GM04503 (cell line): Measurements from ENCODE around the gene BBLN.
"Not testable (repeated sequence)": the region's sequence is repeated elsewhere in the genome, so short reads cannot be mapped to it uniquely, and the experiment has no call there.

Experiments used
- DNase-seq: peaks from one replicate; pipeline ENCODE4 v3.0.0-alpha.2; 2012; ENCODE audit warnings: low read depth

Gene BBLN

DNA sequence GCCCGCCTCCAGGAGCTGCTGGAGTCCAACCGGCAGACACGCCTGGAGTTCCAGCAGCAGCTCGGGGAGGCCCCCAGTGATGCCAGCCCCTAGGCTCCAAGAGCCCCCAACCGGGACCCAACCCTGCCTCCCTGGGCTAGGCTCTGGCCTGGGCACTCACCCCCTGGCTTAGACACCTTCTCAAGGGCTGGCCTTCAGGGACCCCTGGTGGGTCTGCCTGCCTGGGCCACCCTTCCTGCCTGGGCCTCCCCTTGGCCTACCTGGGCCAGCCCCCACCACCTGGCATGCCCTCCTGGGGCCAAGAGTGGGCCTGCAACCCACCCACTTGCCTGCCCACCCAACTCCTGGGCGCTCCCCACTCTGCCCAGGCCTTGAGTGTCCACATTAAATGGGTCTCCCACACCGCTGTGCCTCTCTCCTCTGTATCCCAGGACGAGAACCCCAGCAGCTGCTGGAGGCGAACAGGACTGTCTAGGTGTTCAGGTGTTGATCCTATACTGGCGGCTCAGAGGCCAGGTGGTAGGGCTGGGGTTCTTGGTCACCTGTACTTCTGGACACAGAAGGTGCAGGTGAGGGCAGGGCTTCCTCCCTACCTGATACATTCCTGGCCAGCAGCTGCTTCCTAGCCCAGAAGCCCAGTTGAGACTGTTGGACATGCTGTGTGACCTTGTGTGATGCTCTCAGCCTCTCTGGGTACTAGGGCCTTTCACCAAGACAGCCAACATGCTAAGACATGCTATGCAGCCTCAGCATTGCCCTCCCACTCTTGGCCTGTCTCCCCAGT lies 3.6 kb downstream of the BBLN start:
- no peak for DNase-seq

DNA sequence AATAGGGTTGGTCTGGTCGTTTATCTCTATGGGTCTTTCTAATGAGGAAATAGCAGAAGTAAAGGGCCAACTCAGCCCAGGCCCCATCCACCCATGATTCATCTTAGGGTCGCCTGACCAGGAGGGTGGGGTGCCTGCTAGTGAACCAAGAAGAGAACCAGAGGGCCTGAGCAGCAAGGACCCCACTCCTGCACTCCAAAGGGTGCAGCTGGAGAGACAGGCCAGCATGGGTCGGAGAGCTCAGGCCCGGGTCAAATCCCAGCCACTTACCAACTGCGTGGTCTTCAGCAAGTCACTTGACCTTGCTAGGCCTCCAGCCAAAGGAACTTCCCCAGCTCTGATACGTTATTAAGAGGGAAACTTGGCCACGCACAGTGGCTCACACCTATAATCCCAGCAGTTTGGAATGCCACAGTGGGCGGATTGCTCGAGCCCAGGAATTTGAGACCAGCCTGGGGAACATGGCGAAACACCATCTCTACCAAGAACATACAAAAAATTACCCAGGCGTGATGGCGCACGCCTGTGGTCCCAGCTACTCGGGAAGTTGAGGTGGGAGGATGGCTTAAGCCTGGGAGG lies 4.3 kb downstream of the BBLN start:
- DNase-seq, result no peak

DNA sequence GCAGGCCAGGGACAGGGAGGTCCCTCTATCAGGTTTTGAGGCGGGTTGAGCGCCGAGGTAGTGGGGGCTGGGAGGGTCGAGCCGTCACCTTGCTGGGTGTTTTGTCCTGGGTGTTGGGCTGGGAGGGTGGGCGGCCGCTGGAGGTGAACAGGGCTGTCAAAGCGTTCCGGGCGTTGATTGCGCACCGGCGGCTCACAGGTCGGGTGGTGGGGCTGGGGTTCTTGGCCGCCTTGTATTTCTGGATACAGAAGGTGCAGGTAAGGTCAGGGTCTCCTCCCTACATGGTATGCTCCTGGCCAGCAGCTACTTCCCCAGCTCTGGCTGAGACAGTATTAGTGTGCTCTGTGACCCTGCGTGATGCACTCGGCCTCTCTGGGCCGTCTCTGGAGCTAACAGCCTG lies 6.1 kb downstream of the BBLN start:
- DNase-seq, result no peak

DNA sequence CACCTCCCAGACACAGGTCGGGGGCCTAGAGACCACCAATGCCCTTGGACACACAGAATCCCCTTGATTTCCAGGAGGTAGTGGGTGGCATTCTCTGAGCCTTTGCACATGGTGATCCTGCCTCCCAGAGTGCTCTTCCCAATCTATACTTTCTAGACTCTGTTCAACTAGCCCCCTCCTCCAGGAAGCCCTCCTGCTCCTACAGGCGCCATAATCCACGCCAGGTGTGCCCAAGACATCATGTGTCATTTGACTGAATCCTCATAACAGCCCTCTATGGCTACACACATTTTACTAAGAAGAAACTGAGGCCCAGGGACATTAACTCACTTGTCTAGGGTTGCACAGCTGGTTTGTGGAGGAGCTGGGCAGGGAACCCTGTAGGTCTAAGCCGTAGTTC lies 7.1 kb downstream of the BBLN start:
- no peak for DNase-seq

DNA sequence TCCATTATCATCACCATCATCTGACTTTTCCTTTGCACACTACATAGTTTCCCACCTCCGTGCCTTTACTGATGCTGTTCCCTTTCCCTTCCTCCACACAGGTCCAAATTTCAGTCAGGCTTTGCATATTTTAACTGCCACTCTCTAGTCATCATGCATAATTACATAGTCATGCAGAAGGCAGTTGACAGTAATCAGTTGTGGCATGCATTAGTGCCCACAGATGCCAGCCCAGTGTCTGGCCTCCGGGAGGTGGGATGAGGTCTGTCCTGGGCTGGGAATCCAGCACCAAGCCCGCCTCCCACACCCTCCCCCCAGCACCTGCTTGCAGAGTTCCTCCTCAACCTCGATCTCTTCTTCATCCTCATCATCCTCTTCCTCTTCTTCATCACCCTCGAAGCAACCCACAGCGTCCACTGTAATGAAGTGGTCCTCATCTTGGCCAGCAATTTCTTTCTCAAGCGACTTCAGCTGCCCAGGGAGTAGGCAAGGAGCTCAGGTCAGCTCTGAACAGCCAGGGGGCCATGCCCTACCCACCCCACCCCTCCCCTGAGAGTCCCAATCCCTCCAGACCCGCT lies 8.8 kb downstream of the BBLN start:
- no peak for DNase-seq

DNA sequence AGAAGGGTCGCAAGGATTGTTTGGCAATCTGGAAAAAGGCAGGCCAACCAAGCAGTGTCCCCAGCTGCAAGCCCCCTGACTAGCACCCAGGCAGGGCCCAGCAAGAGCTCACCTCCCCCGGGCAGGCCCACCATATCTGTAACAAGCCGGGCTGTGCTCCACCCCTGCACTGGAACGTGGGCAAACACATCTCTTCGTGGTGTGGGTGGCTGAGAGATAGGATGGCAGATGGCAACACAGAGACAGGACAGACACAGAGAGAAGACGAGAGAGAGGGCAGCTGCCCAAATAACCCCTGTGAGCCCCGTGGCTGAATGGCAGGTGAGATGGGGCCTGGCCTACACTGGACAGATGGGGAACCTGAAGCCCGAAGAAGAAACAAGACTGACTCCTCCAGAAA lies 9.4 kb downstream of the BBLN start:
- DNase-seq, result no peak

DNA sequence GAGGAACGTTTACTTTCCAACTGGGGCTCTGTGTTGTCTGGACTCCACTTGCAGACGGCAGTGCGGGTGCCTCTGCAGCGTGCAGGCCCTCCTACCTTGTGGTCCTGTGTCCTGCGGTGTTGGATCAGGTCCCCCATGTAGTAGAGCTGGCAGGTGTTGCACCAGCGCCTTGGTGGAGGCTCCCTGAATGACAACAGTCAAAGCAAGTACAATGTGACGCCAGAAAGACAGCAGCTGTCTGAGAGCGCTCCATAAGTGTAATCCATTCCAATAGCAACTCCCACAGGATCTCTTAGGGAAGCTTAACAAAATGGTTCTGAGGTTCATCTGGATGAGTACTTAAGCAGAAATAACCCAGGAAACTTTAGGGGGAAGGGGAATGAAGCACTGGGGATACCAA lies 9.9 kb downstream of the BBLN start:
- no peak for DNase-seq

DNA sequence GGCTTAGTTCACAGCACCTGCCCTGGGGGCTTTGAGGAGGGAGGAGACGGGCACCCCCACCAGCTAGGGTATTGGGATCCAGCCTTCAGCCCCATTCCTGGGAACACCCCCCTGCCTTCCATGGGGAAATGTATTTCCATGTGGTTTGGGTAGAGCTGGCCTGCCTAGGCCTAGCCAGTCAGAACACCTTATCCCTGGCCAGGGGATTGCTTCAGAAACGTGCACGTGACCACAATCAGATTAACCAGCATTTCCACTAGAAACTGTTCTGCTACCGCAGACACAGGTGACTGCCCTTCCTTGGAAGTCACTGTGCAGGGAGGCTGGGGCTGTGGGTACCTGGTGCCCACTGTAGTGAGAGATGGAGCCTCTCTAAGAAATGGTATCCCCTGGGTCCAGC lies 14.0 kb downstream of the BBLN start:
- no peak for DNase-seq

DNA sequence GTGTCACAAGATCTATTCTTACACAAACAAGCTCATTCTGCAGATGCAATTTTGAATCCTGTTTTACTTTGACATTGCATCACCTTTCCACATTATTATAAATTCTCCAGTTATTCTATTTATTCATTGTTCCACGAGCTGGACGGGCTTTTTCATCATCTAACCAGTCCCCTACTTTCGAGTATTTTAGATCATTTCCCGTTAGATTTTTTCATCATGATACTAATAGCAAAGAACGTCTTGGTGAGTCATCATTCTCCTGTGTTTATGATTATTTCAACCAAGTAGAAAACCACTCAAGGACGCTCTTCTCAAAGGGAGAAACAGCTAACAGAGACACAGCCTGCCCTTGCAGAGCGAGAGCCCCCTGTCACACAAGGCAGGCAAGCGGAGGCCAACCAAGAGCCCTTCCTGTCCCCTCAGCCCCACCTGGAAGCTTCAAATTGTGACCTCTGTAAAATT lies 15.1 kb downstream of the BBLN start:
- DNase-seq, result no peak

DNA sequence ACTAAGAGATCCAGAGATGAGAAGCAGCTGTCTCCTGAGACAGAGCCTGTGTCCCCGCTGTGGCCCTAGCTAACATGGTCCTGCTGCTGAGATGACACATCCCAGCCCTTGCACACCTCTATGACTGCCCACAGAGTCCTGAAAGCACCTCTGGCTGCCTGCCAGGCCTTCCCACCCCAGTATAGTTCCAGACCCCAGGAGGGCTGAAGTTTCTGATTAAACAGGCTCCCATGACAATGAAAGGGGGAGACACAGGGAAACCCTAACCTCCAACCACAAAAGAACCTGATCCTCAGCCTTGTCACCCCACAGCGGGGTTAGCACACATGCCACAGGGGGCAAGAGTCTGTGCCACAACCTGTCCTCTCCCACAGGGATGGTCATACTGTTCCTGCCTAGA lies 15.7 kb downstream of the BBLN start:
- DNase-seq, result no peak

DNA sequence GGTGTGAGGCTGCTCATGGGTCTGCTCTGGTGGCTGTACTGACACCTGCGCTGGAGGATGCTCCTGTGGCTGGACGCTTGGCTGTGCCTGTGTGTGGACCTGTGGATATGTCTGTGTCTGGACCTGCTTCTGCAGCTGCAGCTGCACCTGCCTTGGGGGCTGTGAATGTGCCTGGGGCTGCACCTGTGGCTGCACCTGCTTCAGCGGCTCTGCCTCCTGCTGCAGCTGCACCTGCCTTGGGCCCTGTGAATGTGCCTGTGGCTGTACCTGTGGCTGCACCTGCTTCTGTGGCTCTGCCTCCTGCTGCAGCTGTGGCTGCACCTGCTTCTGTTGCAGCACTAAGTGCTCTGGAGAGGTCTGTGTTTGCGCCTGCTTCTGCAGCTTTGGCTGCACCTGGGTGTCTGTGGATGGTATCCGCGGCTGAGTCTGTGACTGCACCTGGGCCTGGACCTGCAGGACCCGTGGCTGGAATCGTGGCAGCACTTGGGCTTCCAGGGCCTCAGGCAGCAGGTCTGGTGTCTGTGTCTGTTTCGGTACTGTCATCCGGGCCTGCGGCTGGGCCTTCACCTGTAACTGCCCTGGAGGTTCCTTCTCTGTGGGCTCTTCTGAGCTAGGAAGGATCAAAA lies 18.9 kb downstream of the BBLN start:
- DNase-seq, result no peak

DNA sequence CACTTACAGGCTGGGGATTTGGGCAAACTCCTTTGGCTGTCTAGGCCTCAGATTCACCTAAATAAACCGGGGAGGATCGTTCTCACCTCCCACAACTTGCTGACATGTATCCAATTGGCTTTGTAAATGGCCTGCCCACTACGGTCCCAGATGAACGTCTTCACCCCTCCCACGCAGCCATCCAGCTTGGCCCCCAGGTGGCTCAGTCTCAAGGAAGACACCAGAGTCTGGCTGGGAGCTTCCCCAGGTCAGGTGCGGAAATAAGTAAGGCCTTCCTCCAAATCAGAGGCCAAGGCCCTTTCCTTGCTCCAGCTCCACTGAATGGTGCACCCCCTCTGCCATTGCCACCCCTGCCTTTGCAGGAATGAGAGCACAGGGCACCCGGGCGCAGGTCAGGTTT lies 19.9 kb downstream of the BBLN start:
- no peak for DNase-seq

DNA sequence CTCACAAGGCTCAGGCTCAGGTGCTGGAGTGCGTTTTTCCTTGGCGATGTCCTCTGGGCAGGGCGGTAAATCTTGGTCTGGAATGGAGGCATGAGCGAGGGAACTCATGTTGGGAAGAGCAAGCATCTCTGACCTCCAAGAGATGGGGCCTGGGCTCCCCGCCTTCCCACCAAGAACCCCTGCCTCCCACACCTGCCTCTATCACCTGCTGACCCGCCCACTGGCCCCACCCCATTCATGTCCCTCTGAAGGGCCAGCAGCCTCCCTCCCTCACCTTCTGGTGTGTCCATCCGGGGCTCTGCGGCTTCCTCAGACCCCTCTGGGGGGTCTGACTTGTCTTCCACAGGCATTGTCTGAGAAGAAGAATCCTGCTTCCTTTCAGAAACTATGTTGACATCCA lies 20.4 kb downstream of the BBLN start:
- no peak for DNase-seq

DNA sequence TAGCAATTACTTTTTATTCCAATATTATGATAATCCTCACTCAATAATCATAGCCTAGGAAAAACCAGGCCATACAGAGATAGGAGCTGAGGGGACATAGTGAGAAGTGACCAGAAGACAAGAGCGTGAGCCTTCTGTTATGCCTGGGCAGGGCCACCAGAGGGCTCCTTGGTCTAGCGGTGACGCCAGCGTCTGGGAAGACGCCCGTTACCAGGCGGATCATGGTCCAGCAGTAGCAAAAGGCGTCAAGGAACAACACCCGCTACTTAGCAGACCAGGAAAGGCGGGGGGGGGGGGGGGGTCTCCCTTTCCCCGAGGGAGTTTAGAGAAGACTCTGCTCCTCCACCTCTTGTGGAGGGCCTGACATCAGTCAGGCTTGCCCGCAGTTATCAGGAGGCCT lies 21.4 kb downstream of the BBLN start:
- DNase-seq, result not testable (repeated sequence)

DNA sequence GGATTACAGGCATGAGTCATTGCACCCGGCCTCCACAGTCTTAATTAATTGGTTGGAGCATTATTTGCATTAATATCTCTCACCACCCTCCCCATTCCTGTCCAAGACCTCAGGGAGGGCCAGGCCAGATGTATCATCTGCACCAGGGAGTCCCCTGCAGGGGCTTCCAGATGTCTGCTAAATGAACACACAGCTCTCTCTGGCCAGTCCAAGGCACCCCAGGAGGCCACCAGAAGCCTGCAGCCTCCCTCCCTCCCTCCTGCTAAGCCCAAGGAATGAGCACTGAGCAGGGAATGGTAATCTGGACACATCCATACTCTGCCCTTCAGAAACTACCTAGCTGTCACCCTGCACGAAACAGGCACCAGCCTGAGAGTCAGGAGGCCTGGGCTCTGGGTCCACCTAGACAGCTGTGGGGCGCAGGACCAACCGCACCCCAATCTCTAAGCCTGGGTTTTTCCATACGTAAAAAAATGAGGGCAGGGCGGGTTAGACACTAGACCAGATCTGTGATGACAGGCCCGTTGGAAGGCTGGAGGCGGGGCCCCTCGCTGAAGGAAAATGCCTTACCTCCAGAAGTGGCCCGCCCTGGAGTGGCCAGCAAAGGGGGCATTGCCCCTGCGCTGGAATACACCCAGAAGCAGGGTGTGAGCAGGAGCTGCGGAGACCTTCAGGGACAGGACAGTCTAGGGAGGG lies 23.0 kb downstream of the BBLN start:
- DNase-seq, result no peak

DNA sequence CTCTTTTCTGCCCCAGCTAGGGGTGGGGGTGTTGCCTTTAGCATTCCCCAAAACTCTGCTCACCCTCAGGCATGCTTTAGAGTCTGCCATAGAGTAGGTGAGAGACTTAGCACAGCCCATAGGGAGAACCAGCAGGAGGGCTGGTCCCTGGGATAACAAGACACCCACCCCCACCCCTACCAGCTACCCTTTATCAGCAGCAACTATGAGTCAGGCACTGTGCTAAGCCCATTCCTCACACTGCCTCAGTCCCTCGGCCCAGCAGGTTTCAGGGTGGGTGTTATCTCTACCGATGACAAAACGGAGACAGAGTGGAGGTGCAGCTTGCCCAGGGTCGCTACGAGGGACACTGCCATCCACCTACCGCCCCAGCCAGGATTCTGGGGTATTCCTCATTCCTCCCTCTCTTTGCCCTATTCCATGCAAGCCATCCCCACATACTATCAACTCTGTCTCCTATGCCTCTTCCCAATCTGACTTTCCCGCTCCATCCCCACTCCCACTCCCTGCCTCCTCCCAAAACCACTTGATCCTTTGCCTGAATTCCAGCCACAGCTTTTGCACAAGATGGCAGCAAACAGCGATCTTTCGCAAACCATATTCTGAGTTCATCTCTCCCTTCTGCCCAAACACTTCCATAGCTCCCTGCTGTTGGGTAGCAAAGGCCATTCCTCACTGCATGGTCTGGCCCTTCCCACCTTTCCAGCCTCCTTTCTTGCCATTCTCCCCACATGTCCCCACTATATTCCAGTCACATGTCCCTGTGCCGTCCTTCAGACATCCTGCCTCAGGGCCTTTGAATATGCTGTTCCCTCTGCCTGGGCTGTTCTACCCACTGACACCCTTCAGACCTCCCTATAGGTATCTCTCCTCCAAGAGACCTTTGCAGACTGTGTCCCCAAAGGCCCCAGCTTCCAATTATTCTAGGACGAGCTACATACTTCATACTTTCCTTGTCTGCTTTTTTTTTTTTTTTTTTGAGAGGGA lies 26.2 kb downstream of the BBLN start:
- DNase-seq, result no peak

DNA sequence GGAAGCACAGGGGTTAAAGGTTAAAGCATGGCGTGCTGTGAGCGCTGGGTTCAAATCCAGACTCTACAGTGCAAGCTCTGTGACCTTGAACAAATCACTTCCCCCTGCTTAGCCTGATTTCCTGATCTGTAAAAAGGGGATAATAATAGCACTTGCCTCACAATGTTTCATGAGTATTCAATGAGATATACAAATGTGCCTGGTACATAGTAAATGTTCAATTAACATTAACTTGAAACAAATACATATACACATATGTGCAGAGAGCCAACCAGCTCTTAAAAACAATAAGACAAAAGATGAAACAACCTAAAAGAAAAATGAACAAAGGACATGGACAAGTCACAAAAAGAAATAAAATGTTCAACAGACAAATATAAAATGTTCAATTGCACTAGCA lies 27.3 kb downstream of the BBLN start:
- no peak for DNase-seq

DNA sequence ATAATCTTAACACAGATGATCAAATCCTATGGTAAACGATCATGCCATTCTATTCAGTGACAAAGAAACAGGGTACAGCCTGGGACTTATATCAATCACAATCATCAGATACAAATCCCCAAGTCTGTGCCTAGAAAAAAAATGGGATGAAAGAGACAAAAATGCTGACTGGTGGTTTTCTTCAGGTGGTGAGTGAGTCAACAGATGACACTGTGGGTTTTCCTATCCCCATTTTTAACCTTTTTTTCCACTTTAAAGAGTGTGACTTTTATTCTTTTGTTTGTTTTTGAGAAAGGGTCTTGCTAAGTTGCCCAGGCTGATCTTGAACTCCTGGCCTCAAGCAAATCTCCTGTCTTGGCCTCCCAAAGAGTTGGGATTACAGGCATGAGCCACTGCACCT lies 28.1 kb downstream of the BBLN start:
- DNase-seq, result no peak

DNA sequence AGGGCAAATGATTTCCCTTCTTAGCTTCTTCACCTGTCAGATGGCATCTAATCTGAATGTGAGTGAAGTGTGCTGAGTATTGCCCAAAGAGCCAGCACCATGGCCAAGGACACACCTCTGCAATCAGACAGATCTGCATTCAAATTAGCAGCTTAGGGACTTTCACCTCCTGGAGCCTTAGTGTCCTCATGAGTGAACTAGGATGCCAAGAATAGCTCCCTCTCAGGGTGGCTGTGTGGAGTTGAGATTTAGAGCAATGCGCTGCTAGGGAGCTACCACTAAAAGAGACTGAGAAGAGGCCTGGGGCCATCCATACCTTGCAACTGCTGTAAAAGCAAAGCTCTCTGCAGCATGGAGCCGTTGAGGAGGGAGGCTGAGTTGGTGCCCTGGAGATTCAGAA lies 29.9 kb downstream of the BBLN start:
- DNase-seq, result no peak

DNA sequence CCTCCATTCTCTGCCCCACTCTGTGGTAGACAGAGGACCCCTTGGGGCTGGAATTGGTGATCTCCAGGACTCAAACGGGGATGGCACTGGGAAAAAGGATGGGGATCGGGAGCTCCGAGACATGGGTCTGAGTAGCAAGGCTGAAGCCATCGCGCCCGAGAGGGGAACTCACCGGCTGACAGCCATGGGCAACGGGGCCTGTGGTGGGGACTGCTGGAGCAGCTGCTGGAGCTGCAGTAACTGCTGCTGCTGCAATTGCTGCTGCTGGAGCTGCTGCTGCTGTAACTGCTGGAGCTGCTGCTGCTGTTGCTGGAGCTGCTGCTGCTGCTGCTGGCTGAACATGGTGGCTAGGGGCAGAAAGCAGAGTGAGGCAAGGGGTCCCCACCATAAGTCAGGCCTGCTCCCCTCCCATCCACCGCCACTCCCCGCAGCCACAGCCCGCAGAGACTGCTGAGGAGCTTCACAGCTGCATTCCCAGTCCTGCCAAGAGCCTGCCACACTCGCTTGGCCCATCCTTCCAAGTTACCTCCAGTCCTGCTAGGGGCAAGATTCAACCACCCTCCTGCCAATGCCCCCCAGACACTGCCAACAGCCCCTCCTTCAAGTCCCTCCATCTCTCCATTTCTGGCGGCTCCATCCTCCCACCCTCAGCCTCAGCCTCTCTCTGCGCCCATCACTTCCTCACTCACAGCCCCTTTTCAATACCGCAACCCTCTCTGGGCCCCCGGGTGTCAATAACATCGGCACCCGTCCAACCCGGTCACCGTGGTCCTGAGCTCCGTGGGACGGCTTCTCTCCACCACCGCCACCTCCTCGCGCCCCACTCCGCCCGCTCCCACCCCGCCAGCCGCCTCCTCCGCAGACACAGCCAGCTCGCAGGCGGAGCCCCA lies 30.7 kb downstream of the BBLN start:
- no peak for DNase-seq
